Dermis blood vessel endothelial cell (primary cell): ENCODE measurements around the gene SORCS1. TPM values are rescaled to one million over a fixed set of nuclear protein-coding genes. Genes with fewer than 3 reads are reported as not detected.

Source experiments
- DNase-seq: peaks from one replicate; pipeline ENCODE4 v3.0.0; 2010
- total RNA-seq: library from RNA; depleted of rRNA; stranded (reverse); fragments of >200 nt; gene quantifications from 2 replicates; pipeline ENCODE4 v1.2.3, GENCODE V29; 2014

Gene SORCS1
- total RNA-seq, 1 donor from 2014 or later: not detected

DNA sequence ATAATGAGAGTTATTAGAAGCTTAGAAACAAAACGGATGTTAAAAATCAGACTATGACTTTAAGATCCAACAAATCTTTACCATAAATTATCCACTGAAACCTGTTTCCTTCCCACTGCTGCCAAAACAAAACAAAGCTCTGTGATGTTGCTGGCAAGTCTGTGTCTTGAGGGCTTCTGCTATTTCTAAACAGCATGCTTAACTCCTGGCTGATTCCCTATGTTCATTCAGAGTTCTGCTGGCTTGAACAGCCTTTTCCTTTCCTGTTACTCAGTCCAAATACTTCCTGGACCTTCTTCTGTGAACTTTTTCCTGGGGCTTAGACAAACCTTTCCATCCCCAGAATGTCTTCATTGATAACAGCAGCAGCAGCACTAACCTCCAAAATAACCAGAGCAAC, 448.1 kb downstream of the SORCS1 start:
- no peak for DNase-seq

DNA sequence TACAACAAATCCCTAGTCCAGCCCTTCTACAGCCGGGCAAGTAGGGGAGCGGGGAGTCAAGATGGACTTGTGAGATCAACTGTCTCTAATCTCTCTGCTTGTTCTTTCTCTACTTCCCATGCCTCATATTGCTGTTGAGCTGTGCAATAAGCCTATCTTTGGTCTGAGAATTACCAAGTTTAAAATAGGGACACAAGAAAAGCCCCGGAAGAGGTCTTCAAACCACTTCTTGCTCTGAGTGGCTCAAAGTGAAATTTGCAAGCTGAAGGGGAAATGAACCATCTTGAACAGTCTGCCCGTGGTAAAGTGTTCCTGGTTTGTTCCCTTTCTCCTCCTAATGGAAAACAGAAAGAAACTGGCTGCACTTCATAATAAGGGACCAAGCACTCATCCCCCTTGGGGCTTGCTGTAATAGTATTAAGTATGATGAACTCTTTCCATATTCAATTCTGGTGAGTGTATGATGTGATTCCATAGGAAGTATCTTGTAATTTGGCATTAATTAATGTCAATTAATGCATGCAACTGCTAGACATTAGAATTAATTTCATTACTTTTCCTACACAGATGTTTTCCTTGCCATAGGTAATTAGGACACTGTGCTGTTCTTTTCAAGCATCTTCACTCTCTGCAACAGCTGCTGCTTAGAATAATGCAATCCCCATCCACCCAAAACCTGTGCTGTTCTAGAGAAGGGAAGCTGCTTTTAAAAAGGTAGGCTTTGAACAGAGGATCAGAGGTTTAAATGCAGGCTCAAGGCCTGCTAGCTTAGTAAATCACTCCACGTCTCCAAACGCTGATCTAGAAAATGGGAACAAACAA, 449.6 kb downstream of the SORCS1 start:
- DNase-seq: no peak

DNA sequence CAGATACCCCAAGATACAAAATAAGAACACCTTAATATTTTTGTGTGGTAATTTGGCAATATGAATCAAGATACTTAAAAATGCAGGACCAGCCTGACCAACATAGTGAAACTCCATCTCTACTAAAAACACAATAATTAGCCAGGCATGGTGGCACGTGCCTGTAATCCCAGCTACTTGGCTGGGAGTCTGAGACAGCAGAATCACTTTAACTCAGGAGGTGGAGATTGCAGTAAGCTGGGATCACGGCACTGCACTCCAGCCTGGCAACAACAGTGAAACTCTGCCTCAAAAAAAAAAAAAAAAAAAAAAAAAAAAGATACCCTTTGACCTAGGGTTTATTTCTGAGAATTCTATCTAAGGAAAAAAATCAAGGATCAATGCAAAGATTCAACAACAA, 450.7 kb downstream of the SORCS1 start:
- no peak for DNase-seq

DNA sequence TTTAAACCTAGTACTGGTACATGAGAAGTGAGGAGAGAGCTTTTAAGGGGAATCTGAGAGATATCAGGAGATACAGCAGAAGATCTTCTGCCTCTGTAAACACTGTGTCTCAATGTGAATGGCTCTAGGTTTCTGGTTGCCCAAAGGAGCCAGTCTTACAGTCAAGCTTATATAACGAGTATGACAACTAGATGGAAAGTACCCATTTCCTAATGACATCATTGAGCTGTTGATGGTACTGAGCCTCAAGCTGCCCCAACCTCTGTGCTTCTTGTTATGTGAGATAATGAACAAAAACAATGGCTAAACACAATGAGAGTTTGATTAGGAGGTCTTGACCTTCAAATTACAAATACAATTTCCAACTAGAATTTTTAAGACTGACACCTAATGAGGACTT, 451.5 kb downstream of the SORCS1 start:
- DNase-seq: no peak

DNA sequence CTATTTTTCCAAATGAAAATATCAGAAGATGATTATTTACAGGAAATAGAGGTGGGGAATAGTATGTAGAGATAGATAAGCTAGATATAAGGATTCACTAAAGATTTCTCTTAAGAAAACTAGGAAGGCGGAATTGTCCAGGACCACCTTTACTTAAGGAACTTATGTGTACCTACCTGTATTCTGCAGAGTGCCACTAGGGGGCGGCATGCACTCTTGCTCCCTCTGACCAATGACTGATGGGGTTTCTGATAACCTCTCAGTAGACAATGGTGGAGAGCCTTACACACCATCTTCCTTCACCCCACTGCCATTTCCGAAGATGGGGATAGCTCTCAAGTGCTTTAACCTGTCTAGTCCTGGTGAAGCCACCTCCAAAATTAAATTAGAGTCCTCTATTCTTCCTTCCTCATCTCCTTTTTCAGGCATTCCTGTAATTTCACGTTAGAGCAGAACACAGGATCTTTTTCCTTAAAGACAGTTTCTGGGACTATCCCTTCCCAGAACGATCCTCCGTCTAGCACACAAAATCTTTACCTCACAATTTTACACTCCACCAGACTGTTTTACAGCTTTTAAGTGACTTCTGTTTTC, 453.1 kb downstream of the SORCS1 start:
- no peak for DNase-seq

DNA sequence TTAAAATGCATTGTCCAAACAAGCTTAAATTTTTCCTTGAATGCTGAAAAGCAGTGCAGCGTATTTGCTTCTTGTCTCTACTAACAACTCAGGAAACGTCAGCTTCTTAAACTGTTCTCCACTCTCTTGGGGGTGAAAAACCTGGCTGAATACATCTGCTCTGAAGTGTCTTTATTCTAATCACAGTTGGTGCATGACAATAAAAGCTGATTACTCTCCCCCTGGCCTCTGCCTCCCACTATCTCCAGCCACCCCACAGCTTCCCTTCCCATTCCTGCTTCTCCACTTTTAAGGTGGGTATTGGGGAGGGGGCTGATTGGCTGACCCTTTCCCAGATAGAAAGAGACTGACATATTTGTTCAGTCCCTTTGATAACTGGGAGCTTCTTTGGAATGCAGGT, 456.0 kb downstream of the SORCS1 start:
- no peak for DNase-seq

DNA sequence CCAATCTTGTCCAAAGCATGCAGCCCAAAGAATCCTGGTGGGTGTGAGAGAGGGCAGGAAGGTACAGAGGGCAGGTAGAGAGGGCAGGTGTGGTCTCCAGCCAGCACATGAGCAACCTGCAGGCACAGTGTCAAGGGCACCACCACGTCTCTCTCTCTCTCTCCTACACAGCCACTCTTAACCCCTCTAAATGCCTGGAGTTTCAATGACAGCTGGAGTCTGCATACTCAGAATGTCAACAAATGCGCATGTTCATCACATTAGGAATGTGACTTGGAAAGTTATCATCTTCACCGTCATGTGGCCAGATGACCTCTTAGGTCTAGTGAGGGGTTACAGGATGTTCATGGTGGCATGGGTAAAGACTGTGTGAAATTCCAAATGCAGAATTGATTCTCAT, 456.8 kb downstream of the SORCS1 start:
- no peak for DNase-seq

DNA sequence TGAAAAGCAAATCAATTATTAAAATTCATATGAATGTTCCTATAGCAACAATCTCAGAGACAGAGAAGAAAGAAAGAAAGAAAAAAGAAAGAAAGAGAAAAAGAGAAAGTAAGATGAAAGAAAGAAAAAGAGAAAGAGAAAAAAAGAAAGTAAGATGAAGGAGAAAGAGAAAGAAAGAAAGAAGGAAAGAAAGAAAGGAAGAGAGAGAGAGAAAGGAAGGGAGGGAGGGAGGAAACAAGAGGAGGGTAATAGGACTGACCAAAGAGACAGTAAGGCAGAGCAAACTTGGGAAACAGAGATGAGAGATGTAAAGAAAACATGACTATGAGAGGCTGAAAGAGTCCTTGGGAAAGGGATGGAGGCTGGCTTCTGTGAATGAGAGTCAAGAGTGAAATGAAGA, 458.4 kb downstream of the SORCS1 start:
- DNase-seq: no peak

DNA sequence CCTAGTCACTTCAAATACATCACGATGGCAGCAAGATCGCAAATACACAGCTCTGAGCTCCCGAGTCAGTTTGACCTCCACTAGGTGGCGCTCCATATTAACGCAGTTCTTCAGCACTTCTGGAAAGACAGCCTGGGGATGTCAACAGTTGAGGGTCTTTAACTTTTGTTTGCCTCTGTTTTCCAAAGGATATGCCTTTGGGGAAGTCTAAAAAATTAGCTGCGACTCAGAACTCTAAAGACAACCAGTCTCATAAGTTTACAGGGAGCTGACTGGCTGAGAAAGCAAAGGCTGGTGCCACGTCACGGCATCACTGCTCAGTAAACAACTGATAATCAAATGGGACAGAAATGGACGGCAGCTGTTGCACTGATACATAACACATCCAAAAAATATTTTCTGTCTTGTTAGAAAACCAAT, 458.8 kb downstream of the SORCS1 start:
- peak; percentile 31 for DNase-seq

DNA sequence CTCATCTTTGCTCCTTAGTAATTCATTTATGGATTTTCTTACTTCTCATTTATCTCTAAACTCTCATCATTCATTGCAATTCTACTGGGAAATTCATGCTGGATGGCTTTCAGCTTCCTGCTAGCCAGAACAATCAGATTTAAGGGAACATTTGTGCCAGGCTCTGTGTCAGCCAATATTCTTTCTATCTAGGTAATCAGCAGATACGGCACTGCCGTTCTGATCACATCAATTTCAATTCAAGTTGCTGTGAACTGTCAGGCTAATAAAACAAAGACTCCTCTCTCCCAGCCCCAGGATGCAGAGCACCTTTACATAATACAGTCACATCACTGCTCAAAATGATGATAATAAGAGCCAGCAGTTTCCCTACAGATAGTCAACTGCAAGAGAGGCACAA, 468.3 kb downstream of the SORCS1 start:
- no peak for DNase-seq

DNA sequence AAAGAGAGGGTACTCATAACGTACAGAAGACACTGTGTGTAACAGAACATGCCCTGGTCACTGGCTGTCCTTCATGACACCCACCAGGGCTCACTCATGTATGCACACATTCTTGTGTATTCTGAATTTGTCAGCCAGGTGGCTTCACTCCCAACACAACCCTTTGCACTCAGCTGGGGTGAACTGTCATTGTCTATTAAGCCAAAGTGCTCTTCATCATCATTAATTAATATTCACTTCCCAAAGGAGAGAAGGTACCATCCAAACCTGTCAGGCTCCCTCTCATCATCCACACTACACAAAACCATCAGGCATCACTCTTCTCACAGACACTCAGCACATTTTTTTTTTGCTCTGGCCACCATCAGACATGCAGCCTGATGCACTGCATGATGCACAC, 469.8 kb downstream of the SORCS1 start:
- DNase-seq: no peak

DNA sequence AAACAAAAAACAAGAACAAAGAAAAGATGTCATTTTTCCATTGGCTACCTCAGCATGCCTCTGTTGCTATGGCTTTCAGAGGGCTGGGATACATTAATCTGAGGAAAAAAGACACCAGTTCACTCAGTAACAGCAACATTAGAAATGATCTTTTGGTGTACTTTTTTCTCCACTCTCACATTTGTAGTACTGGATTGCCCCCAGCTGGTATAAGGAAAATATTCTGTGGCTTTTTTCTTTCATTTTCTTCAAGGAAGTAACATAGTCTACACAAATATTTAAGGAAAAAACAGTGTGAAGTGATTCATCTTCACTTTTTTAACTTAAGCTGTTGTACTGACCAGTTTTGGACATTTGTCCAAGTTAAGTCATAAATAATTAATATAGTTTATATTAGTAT, 482.3 kb downstream of the SORCS1 start:
- no peak for DNase-seq

DNA sequence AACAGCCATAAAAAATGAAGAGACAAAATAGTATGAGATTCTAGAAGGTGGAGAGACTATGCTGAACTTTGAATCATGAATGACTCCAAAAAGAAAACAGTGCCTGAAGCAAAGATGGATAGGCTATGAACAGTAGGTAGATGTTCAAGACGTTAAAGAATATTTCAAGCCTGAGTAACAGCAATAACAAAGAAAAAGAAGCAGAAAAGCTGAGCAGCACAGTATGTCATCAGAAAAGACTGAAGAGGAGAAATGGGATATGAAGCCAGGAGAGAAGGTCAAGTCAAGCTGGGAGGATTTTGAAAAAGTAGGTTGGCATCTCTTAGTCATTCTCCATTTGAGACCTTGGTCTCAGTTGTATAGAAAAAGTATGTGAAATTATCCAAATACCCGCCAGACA, 484.4 kb downstream of the SORCS1 start:
- no peak for DNase-seq

DNA sequence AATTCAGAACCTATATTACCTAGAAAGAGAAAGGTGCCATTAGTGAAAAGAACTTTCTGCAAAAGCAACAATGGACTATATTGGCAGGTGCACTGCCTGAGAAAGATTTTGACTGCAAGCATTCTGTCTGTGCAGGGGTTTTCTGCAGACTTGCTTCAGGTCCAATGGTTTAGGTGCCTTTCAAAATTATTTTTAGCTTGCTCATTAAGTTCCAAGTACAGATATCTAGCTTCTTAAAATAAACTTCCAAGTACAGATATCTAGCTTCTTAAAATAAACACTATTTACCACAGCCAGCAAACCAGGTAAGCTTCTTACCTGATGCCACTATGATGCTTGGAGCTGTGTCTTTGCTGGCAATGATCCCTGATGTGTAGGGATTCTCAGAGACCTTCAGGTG, 485.2 kb downstream of the SORCS1 start:
- DNase-seq: no peak

DNA sequence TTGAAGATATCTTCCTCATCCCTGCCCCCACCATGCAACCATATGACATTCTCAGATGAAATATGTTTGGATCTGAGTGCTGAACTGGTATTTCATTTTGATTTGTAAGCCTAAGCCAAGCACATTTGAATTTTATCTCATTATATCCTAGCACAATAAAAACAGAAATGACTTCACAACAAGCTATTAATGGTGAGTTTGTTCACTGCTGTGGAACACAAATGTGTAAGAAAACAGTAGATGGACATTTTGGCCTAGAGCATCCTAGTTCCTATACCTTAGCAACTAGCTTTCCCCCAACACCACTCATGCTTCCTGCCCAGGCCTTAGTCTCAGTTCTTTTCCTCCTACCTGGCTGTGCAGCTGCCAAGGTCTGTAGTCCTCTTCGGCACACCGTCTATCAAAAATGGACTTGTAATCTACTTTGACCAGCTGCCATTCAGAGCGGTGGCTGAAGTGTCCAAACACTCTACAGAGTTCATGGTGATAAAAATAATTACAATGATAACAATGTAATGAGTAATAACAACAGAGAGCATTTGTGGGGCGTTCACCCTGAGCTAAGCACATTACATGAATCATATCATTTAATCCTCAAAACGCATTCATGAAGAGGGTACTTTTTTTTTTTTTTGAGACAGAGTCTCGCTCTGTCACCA, 491.9 kb downstream of the SORCS1 start:
- DNase-seq: no peak

DNA sequence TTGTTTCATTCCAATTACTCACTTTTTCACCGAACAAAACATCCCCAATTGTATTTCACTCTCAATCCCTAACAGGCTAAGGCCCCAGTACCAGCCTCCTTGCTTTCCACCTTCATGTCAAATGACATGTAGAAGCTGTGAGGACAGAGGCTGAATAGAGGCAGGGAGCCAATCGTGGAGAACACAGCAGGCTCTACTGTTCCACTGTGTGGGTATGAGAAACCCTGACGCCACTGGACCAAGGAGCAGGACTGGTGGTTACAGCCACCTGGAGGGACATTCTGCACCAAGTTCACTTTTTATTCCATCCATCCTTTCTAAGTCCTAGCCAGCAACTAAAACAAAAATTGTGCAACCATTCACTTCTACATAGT, 502.8 kb downstream of the SORCS1 start:
- no peak for DNase-seq

DNA sequence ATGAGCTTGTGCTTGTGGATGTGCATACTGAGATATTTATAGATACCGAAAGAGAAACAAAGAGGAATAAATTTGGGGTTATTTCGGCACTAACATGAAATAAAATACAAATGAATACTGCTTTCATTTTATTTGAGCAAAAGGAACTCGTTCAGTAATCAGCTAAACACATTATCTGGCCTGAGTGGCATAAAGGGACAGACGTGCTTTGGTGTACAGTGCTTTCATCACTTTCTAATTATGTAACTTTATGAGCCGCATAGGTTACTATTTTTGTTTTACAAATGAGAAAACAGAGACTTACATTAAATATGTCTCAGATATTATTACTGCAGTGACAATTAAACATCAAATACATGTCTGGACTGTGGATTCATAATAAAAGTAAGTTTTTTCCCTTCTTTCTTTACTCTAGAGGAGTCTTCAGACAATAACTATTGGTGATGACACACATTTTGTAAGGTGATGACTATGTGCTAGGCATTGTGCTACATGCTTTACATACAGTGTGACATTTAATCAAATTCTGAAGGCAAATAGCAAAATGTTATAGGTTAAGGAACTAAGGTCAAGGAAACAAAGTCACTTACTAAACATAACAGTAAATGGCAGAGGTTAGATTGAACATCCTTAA, 503.3 kb downstream of the SORCS1 start:
- DNase-seq: no peak

DNA sequence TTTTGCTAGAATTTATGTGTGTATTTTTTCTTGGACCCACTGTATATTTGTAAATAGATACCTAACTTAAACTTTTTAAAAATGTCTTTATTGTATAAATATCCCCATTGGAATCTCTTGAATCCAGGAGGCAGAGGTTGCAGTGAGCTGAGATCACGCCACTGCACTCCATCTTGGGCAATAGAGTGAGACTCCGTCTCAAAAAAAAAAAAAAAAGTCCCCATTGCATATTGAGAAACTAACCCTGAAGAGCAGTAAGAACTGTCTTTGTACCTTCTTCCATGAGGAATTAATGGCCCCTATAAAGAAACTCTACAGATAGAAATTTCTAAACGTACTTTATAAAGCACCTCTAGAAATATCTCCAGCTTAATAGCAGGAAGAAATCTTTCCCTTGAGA, 504.0 kb downstream of the SORCS1 start:
- DNase-seq: no peak

DNA sequence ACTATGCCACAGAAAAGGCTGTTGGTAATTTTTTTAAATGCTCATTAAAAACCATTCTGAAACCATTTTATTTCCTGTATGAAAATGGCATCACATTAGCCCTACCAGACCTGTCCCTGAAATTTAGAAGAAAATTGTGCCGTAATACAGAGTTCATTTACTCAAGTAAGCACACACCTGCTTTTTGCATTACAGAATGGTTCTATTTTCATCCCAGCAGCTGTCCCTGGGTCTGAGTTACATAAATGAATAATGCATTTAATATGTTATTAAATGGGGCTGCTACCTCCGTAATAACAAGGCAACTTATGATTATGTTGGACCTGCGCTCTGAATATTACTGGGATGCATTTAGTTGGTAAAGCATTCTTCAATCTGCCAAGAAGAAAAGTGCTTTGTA, 508.9 kb downstream of the SORCS1 start:
- no peak for DNase-seq

DNA sequence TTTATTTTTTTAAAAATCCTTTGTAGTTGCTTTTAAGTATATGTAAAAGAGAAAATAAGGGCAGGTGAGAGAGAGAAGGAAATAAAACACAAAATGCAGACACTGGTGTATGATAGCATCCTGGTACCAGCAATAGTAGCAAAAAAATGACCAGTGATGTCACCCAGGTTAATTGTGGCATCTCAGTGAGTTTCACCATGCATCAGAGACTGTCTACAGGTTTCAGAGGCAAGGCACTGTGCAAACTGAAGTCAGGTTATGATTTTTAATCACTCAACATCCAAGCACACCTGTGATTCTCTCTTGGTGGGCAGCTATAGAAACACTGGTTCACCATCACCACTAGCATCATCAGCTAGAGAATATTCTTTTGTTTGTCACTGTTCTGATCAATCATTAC, 509.3 kb downstream of the SORCS1 start:
- no peak for DNase-seq

DNA sequence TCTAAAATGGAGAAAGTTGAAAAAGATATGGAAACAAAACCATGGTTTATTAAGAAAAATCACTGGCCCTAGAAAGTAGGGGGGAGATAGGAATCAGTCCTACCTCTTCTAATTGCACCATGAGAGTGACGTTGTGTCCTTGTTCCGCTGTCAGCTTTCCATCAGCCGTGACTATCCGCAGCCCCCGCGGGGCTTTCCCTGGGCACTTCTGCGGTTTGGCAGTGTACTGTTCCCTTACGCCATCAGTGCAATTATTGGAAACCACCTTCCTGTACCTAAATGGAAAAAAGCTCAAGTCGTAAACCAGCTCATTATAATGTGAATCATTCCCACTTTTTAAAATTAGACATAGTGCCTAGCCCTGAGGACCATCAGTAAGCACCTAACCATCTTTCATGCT, 512.2 kb downstream of the SORCS1 start:
- no peak for DNase-seq

DNA sequence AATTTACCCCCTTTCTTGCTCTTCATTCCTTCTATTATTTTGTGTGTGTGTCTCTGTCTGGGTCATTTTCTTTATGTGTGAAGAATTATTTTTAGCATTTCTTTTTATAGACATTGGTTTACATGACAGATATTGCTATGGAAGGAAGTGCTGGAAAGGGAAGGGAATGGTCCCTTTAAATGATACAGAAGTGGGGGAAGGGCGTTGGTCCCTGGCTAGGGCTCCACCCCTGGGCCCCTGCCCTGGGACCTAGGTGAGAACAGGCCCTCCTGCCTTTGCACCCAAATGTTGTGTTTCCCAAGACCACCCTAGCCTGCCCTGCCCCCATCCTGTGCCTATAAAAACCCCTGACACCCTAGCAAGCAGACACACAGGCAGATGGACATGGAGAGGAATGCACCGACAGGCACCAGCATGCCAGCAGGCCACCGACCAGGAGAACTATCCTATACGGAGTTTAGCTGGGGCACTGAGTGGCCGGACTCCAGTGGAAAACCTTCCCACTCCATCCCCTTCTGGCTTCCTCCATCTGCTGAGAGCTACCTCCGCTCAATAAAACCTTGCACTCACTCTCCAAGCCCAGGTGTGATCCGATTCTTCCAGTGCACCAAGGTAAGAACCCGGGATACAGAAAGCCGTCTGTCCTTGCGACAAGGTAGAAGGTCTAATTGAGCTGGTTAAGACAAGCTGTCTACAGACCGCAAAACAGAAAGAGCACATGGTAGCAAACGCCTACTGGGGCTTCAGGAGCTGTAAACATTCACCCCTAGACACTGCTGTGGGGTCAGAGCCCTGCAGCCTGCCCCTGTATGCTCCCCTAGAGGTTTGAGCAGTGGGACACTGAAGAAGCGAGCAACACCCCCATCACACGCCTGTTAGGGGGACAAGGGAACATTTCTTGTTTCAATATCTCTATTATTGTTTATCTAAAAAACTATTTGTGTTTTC, 515.7 kb downstream of the SORCS1 start:
- DNase-seq: no peak

DNA sequence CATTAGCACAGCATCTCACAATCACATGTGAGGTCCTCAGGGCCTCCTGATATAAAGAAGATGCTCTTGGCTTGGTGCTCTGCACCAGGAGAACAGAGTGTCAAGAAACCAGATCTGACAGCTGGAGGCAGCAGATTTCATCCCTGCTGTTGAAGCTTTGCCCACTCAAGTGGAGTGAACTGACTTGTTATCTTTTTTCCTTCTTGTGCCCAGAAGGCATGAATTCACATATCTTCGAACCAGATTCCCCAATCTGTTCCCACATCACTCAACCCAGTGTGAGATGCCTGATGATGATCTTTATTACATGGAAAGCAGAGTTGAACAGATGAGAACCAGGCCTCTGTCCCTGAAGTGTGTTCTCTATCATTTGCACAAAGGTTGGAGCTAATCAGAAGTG, 521.0 kb downstream of the SORCS1 start:
- DNase-seq: no peak
